Breast epithelium (tissue), 3 donors: ENCODE data around the gene ANO7.

Experiments
- POLR2A ChIP-seq: fragments of 450-650 bp; IDR thresholded peaks from one replicate; pipeline ENCODE4 v1.6.1; 2016; ENCODE audit warnings: antibody characterized with exemption, mild to moderate bottlenecking, moderate library complexity
- POLR2AphosphoS5 ChIP-seq, 3 donors: sonication (generic); formaldehyde crosslinking; IDR thresholded peaks; one replicate each; pipeline ENCODE4 v1.6.1; 2017; ENCODE audit warnings: antibody characterized with exemption in 3 of 3
- TF ChIP-seq, protein P1 (sequence below), 3 donors: fragments of 450-650 bp; IDR thresholded peaks; one replicate each; pipeline ENCODE4 v1.5.1; 2016 to 2017; ENCODE audit warnings: antibody characterized with exemption in 3 of 3, mild to moderate bottlenecking in 3 of 3, moderate library complexity in 3 of 3

DNA sequence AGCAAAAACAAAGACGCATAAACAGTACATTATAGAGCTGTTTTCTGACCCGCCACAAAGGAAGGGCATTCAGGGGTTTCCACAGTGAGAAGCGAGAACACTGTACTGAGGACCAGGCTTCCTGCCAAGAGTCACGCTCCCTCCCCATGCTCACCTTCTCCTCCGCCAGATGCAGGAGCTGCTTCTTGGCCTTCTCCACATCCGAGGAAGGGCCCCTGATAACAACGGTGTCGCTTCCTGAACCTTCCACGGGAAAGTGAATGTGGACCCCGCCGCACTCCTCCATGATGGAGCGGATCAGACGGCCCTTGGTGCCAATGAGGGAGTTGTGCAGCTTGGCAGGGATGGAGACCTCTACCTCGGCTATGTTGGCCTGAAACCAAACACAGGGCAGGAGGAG lies 53.8 kb downstream of the ANO7 start:
- TF ChIP-seq POLR2A (no peak), POLR2AphosphoS5 (IDR thresholded peaks at IDR 0.05) (no peak)
- TF ChIP-seq, protein P1, sequence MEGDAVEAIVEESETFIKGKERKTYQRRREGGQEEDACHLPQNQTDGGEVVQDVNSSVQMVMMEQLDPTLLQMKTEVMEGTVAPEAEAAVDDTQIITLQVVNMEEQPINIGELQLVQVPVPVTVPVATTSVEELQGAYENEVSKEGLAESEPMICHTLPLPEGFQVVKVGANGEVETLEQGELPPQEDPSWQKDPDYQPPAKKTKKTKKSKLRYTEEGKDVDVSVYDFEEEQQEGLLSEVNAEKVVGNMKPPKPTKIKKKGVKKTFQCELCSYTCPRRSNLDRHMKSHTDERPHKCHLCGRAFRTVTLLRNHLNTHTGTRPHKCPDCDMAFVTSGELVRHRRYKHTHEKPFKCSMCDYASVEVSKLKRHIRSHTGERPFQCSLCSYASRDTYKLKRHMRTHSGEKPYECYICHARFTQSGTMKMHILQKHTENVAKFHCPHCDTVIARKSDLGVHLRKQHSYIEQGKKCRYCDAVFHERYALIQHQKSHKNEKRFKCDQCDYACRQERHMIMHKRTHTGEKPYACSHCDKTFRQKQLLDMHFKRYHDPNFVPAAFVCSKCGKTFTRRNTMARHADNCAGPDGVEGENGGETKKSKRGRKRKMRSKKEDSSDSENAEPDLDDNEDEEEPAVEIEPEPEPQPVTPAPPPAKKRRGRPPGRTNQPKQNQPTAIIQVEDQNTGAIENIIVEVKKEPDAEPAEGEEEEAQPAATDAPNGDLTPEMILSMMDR (IDR thresholded peaks at IDR 0.05) = no peak
